ENCODE data around the gene IL36B. TPM values are rescaled to one million over a fixed set of nuclear protein-coding genes. Genes with fewer than 3 reads are reported as not detected.

IL36B gene
- polyA plus RNA-seq, 1 donor from 2014 or later, result not detected

DNA sequence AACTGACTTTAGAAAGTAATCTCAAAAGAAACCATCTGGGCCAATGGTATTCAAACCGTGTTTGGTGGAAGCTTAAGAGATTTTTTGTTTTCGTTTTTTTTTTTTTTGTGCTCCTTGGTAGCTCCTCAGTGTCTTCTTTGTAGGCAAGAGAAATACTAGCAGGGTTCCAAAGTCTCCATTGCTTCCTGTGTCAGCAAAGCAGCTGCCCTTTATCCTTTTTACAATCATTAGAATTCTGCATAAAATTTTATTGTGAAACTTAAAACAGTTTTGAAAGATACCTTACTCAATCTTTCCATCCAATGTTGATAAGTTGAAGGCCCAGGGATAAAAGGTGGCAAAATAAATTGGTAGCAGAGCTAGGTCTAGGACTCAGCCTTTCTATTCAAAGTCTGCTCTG, 15.6 kb upstream of the IL36B start:
- Mint-ChIP-seq H3K36me3 (no peaks in the 10 kb centered on the region), H3K9me3 (no peaks in the 10 kb centered on the region), H3K4me1 (no peaks in the 10 kb centered on the region), H3K27ac (no peak overlapping the region), H3K27me3 (peaks cover 6% of the 10 kb centered on the region), H3K4me3 (no peak overlapping the region)

DNA sequence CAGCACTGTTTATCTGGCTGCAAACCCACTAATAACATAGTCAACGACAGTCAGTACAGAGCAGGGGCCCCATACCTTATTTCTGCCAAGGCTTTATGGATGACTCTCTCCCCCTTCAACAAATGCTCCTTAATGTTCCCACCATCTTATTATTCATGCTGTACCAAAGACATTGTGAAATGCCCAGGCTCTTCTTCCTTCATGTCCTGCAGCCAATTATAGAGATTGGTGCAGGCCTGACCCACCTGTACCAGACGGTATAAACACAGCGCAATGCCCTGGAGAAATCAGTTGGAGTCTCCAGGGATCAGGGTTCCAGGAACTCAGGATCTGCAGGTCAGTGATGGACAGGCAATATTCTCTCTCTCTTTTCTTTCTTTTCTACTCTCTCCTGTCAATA, 15.0 kb upstream of the IL36B start, which contains the start of gene IL1F10:
Gene IL1F10 (plus strand): TSS at position 290 of the 400 bp plus-strand sequence. CDS start 4,769 bp downstream, outside the sequence.
- Mint-ChIP-seq H3K4me3 (no peak within 1 kb of the TSS), H3K9me3 (no peaks in the 10 kb centered on the region), H3K4me1 (no peaks in the 10 kb centered on the region), H3K27ac (no peak within 1 kb of the TSS), H3K36me3 (no peaks in the 10 kb centered on the region), H3K27me3 (peaks cover 9% of the 10 kb centered on the region)

DNA sequence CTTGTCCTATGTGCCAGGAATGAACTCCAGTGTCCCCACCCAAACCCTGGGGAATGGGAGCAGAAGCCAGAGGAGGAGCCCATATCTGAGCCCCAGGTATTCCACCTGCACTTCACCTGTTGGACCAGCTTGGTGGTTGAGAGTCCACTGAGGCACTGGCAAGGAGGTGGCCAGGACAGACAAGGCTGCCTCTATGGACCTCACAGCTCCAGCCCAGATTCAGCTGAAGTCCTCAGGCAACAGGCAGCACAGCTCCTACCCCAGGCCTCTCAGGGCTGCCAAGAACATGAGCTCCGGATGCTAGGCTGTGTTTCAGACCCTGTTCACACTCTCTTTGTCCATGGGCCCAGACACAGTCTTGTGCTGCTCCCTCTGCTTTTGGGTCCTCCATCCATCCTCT, 12.2 kb upstream of the IL36B start:
- H3K36me3 Mint-ChIP-seq, result no peaks in the 10 kb centered on the region
- no peaks in the 10 kb centered on the region for H3K4me1 Mint-ChIP-seq
- H3K27me3 Mint-ChIP-seq, result peaks cover 10% of the 10 kb centered on the region
- no peaks in the 10 kb centered on the region for H3K9me3 Mint-ChIP-seq
- peak overlapping the region in 1 of 3 donors; percentile 20 for H3K27ac Mint-ChIP-seq
- H3K4me3 Mint-ChIP-seq, result no peak overlapping the region

DNA sequence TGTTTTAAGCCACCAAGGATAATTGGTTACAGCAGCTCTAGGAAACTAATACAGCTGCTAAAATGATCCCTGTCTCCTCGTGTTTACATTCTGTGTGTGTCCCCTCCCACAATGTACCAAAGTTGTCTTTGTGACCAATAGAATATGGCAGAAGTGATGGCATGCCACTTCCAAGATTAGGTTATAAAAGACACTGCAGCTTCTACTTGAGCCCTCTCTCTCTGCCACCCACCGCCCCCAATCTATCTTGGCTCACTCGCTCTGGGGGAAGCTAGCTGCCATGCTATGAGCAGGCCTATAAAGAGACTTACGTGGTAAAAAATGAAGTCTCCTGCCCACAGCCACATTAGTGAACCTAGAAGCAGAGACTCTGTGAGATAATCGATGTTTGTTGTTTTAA, 11.6 kb upstream of the IL36B start:
- H3K27ac Mint-ChIP-seq, result no peak overlapping the region

DNA sequence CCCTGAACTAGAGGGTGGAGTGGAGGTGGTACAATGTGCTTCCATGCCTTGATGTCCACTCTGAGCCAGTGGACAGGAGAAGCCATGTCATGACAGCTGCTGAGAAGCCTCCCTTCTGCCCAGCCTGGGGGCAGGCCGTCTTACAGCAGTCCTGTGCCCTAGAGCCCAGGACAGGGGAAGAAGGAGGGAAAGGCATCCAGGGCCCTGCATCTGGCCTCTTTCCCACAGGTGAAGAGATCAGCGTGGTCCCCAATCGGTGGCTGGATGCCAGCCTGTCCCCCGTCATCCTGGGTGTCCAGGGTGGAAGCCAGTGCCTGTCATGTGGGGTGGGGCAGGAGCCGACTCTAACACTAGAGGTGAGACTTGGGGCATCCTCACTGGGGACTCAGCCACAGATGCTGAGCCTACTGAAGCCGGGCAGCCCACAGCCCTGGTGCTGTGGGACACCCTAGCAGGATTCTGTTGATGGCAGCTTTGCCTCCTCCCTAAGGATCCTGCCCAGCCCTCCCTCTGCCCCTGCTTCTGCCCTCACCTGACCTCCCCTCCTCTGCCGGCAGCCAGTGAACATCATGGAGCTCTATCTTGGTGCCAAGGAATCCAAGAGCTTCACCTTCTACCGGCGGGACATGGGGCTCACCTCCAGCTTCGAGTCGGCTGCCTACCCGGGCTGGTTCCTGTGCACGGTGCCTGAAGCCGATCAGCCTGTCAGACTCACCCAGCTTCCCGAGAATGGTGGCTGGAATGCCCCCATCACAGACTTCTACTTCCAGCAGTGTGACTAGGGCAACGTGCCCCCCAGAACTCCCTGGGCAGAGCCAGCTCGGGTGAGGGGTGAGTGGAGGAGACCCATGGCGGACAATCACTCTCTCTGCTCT, 9.5 kb upstream of the IL36B start:
- H3K4me3 Mint-ChIP-seq, result no peak overlapping the region
- no peaks in the 10 kb centered on the region for H3K4me1 Mint-ChIP-seq
- no peaks in the 10 kb centered on the region for H3K36me3 Mint-ChIP-seq
- H3K9me3 Mint-ChIP-seq, result no peaks in the 10 kb centered on the region
- peaks cover 8% of the 10 kb centered on the region for H3K27me3 Mint-ChIP-seq
- H3K27ac Mint-ChIP-seq, result no peak overlapping the region

More for the DNA sequence above, 11.6 kb upstream of the IL36B start:
- Mint-ChIP-seq H3K4me1 (no peaks in the 10 kb centered on the region), H3K27me3 (peaks cover 10% of the 10 kb centered on the region), H3K9me3 (no peaks in the 10 kb centered on the region), H3K4me3 (no peak overlapping the region), H3K36me3 (no peaks in the 10 kb centered on the region)

DNA sequence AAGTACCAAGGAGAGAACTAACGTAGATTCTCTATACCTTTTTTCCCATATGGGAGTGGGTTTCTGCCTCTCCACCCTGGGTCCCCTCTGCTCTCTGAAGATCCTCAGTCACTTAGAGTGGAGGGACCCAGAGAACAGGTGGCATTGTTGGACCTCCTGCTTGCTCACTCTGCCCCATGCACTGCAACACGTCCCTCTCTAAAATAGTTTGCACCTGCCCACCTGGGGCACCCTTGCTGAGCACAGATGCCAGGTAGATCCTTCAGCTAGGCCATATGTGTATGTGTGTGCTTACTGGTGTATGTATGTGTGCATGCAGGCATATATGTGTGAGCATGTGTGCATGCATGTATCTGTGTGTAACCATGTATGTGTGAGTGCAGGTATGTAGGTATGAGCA, 8.6 kb upstream of the IL36B start:
- Mint-ChIP-seq H3K4me3 (no peak overlapping the region), H3K36me3 (no peaks in the 10 kb centered on the region), H3K9me3 (peaks cover 0 to 3% (median 2%) of the 10 kb centered on the region in 3 donors), H3K27ac (no peak overlapping the region), H3K4me1 (no peaks in the 10 kb centered on the region), H3K27me3 (peaks cover 4% of the 10 kb centered on the region)

DNA sequence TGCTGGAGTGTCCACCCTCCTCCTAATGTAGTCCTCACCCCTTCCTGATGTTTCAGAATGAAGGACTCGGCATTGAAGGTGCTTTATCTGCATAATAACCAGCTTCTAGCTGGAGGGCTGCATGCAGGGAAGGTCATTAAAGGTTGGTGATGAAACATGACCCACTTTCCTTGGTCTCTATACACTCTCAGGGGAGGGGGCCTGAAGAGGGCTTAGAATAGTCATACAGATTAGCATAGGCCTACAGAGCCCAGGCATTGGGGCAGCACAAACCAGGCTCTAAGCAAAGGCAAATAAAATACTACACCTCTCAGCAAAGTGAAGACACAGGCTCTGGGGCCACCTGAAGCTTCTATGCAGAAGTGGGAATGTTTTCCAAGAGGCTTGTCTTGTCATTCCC, 8.1 kb upstream of the IL36B start:
- no peak overlapping the region for H3K4me3 Mint-ChIP-seq
- no peaks in the 10 kb centered on the region for H3K36me3 Mint-ChIP-seq
- H3K27me3 Mint-ChIP-seq, result peaks cover 4% of the 10 kb centered on the region
- peaks cover under 1 to 5% (median 5%) of the 10 kb centered on the region in 3 donors for H3K9me3 Mint-ChIP-seq
- H3K4me1 Mint-ChIP-seq, result no peaks in the 10 kb centered on the region
- no peak overlapping the region for H3K27ac Mint-ChIP-seq

DNA sequence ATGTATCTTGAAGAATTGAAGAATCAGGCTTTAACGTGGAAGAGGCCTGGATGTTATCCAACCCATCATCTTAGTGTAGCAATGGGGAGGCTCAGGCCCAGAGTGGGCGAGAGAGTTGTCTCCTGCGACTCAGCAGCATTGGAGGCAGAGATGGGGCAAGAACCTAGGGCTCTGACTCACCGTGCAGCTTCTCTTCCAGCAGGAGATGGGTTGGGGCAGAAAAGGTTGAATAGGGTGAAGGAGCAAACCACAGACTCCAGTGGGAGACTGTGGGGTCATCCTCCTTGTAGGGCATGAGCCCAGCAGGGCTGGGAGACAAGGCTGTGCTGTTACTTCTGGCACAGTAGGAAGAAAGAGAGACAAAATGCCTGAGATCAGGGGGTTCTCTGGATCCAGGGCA, 7.7 kb upstream of the IL36B start:
- peaks cover 8% of the 10 kb centered on the region for H3K27me3 Mint-ChIP-seq
- H3K4me3 Mint-ChIP-seq, result no peak overlapping the region
- H3K36me3 Mint-ChIP-seq, result no peaks in the 10 kb centered on the region
- H3K9me3 Mint-ChIP-seq, result peaks cover 4 to 7% (median 5%) of the 10 kb centered on the region in 3 donors
- no peaks in the 10 kb centered on the region for H3K4me1 Mint-ChIP-seq
- H3K27ac Mint-ChIP-seq, result no peak overlapping the region

DNA sequence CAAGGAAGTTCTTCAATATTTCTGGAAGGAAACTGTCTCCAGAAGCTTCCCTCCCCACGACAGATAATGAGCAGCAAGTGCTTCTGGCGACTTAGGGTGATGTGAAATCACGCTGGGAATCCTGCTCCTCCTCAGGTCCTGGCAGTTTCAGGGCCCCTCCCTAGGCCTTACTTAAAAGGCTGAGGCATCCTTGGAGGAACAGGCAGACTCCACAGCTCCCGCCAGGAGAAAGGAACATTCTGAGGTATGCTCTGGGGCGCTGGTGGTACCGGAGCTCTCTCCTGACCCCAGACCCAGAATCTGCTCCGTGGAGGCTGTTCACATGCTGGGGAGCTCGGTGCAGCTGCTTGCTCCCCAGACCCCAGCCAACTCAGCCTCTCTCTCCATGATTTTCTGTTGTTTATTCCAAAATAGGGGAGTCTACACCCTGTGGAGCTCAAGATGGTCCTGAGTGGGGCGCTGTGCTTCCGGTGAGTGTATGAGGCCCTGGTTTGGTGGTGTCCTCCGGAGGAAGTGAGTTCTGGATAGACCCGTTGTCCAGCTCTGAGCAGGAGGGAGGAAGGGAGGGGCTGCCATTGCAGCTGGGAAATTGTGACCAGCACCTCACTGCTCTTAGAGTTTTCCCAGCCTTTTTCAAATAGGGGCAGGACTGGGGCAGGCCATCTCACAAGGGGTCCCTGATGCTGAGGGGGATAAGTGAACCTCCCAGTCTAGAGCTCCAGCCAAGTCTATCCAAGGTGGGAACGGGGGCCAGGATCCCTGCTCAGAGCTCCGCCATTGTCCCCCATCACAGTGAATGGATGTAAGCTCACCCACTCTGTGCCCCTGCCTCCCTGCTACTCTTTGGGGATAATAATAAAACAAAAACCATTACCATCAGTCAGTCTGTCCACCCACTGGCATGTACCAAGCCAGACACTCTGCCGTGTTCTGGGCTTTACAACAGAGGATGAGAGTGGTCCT, 6.6 kb upstream of the IL36B start, which contains the start of gene IL36RN:
Gene IL36RN (plus strand): TSS at position 201 of the 963 bp plus-strand sequence. CDS start 241 bp downstream, at position 442.
- Mint-ChIP-seq H3K9me3 (peaks cover 9 to 18% (median 12%) of the 10 kb centered on the region in 3 donors), H3K4me3 (no peak within 1 kb of the TSS), H3K4me1 (no peaks in the 10 kb centered on the region), H3K27ac (no peak within 1 kb of the TSS), H3K36me3 (no peaks in the 10 kb centered on the region), H3K27me3 (peaks cover 10% of the 10 kb centered on the region)

DNA sequence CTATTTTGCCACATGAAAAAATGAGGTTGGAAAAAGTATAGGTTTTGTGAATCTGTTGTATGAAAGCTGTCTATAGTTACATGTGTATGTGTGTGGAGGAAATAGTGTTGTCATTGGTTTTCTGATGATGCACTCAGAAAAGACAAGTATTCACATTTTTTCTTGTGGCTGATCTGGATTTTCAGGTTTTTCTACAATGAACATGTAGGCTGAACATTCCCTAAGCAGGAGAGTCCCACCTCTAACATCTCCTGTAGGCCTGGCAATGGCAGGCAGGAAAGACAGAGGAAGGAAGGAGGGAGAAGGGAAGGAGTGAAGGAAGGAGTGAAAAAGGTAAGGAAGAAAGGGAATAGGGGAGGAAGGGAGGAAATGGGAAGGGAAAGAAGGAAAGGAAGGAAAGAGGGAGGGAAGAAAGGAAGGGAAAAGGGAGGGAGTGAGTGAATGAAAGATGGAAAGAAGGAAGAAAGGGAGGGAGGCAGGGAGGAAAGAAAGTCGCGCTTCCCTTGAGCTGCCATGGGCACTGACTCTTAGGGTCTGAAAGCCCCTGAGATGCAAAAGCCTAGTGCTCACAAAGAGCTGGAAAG, 5.8 kb upstream of the IL36B start:
- H3K4me3 Mint-ChIP-seq, result no peak overlapping the region
- peaks cover 14 to 25% (median 20%) of the 10 kb centered on the region in 3 donors for H3K9me3 Mint-ChIP-seq
- H3K27ac Mint-ChIP-seq, result no peak overlapping the region
- no peaks in the 10 kb centered on the region for H3K4me1 Mint-ChIP-seq
- peaks cover 10% of the 10 kb centered on the region for H3K27me3 Mint-ChIP-seq
- H3K36me3 Mint-ChIP-seq, result no peaks in the 10 kb centered on the region

DNA sequence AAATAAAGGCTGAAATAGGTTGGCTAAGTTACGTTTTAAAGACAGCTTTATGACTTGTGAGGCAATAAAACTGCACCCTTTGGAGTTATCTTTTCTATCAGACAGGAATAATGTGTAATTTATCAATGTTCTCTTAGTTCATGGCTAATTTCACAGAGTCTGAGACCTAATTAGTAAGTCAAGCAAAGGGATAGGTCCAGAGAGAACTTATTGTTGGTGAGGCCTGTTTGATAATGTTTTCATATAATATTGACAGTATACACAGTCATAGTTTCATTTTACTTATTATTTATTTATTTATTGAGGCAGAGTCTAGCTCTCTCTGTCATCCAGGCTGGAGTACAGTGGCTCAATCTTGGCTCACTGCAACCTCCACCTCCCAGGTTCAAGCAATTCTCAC, 4.5 kb upstream of the IL36B start:
- H3K36me3 Mint-ChIP-seq, result no peaks in the 10 kb centered on the region
- H3K9me3 Mint-ChIP-seq, result peaks cover 14 to 28% (median 22%) of the 10 kb centered on the region in 3 donors
- no peak overlapping the region for H3K4me3 Mint-ChIP-seq
- no peaks in the 10 kb centered on the region for H3K4me1 Mint-ChIP-seq
- peaks cover 7% of the 10 kb centered on the region for H3K27me3 Mint-ChIP-seq
- H3K27ac Mint-ChIP-seq, result no peak overlapping the region

DNA sequence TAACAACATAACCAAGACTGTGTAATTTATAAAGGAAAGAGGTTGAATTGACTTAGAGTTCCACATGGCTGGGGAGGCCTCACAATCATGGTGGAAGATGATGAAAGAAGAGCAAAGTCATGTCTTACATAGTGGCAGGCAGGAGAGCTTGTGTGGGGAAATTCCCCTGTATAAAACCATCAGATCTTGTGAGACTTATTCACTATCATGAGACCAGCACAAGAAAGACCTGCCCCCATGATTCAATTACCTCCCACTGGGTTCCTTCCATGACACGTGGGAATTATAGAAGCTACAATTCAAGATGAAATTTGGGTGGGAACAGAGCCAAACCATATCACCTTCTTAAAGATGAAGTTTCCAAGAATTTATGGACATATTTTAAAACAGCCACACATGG, 3.9 kb upstream of the IL36B start:
- H3K4me3 Mint-ChIP-seq, result no peak overlapping the region
- no peaks in the 10 kb centered on the region for H3K36me3 Mint-ChIP-seq
- H3K27me3 Mint-ChIP-seq, result peaks cover 7% of the 10 kb centered on the region
- H3K4me1 Mint-ChIP-seq, result no peaks in the 10 kb centered on the region
- peaks cover 14 to 28% (median 22%) of the 10 kb centered on the region in 3 donors for H3K9me3 Mint-ChIP-seq
- no peak overlapping the region for H3K27ac Mint-ChIP-seq

DNA sequence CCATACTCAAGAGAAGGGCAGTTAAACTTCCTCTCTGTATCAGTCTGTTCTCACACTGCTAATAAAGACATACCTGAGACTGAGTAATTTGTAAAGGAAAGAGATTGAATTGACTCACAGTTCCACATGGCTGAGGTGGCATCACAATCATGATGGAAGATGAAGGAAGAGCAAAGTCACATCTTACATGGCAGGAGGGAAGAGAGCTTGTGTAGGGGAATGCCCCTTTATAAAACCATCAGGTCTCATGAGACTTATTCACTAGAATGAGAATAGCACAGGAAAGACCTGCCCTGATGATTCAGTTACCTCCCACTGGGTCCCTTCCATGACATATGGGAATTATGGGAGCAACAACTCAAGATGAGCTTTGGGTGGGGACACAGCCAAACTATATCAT, 1.4 kb upstream of the IL36B start:
- peaks cover 14 to 28% (median 26%) of the 10 kb centered on the region in 3 donors for H3K9me3 Mint-ChIP-seq
- H3K4me3 Mint-ChIP-seq, result no peak overlapping the region
- no peaks in the 10 kb centered on the region for H3K4me1 Mint-ChIP-seq
- peaks cover 7% of the 10 kb centered on the region for H3K27me3 Mint-ChIP-seq
- peaks cover 2% of the 10 kb centered on the region for H3K36me3 Mint-ChIP-seq
- H3K27ac Mint-ChIP-seq, result no peak overlapping the region

DNA sequence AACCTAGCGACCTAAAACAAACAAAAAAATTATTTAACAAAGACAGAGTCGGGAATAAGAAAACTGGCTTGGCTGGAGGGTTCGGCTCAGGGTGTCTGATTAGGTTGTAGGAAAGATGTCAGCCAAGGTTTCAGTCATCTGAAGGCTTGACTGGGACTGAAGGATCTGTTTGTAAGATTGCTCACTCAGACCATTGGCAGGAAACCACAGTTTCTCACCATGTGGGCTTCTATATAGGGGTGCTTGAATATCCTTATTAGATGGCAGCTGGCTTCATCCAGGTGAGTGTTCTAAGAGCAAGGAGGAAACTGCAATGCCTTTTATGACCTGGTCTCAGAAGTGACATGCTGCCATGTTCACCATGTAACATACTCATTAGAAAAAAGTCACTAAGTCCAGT, 999 bp upstream of the IL36B start:
- Mint-ChIP-seq H3K9me3 (peaks cover 14 to 28% (median 26%) of the 10 kb centered on the region in 3 donors), H3K27ac (no peak overlapping the region), H3K27me3 (peaks cover 7% of the 10 kb centered on the region), H3K4me1 (no peaks in the 10 kb centered on the region), H3K4me3 (no peak overlapping the region), H3K36me3 (peaks cover 2% of the 10 kb centered on the region)
